ENCODE results near the gene ZBTB7C.

Gene ZBTB7C

GRCh38 chr18:48073211-48073930, 335.8 kb downstream of the ZBTB7C start:
- no peak for TF ChIP-seq CTCF (IDR thresholded peaks at IDR 0.05; ENCODE audit: extremely low read depth, missing control alignments)
- DNase-seq (ENCODE audit: low spot score) = no peak

GRCh38 chr18:48072428-48073204, 336.6 kb downstream of the ZBTB7C start:
- TF ChIP-seq CTCF (IDR thresholded peaks at IDR 0.05; ENCODE audit: extremely low read depth, missing control alignments) = no peak

GRCh38 chr18:48068916-48069445, 340.2 kb downstream of the ZBTB7C start:
- no peak for TF ChIP-seq CTCF (IDR thresholded peaks at IDR 0.05; ENCODE audit: extremely low read depth, missing control alignments)
- DNase-seq (ENCODE audit: low spot score) = no peak

More at GRCh38 chr18:48072428-48073204, 336.6 kb downstream of the ZBTB7C start:
- no peak for DNase-seq (ENCODE audit: low spot score)

GRCh38 chr18:48066225-48066652, 342.9 kb downstream of the ZBTB7C start:
- TF ChIP-seq CTCF (IDR thresholded peaks at IDR 0.05; ENCODE audit: extremely low read depth, missing control alignments) = no peak
- no peak for DNase-seq (ENCODE audit: low spot score)

GRCh38 chr18:48065601-48065995, 343.6 kb downstream of the ZBTB7C start:
- no peak for DNase-seq (ENCODE audit: low spot score)
- TF ChIP-seq CTCF (IDR thresholded peaks at IDR 0.05; ENCODE audit: extremely low read depth, missing control alignments) = no peak

- TF ChIP-seq CTCF (IDR thresholded peaks at IDR 0.05; ENCODE audit: extremely low read depth, missing control alignments) = no peak
- DNase-seq (ENCODE audit: low spot score) = no peak
Measured at GRCh38 chr18:48064978-48065600, 344.1 kb downstream of the ZBTB7C start.
